22Rv1 (cell line): ENCODE results near the gene MAP6D1.

Source experiments
- H3K27ac ChIP-seq: fragments of 450-650 bp; 2 replicates; pipeline ENCODE4 v1.5.1; 2017
- CTCF ChIP-seq: fragments of 450-650 bp; IDR thresholded peaks from 2 replicates; pipeline ENCODE4 v1.5.1; 2017; ENCODE audit warnings: mild to moderate bottlenecking
- ZFX ChIP-seq: fragments of 450-650 bp; IDR thresholded peaks from 2 replicates; pipeline ENCODE4 v1.6.1; 2017; ENCODE audit warnings: antibody characterized with exemption, borderline replicate concordance

MAP6D1 gene

GRCh38 chr3:183809270-183809669 is 16.1 kb downstream of the MAP6D1 start:
- TF ChIP-seq CTCF (no peak), ZFX (no peak)
- peak overlapping the region; percentile 40; the same call in 1 of the 2 replicates for H3K27ac ChIP-seq

GRCh38 chr3:183808355-183808754 is 17.0 kb downstream of the MAP6D1 start:
- TF ChIP-seq CTCF = no peak
- TF ChIP-seq ZFX = no peak
- H3K27ac ChIP-seq = no peak overlapping the region

GRCh38 chr3:183807881-183808280 is 17.5 kb downstream of the MAP6D1 start:
- no peak overlapping the region for H3K27ac ChIP-seq
- TF ChIP-seq ZFX (no peak), CTCF (no peak)

- no peak overlapping the region for H3K27ac ChIP-seq
- TF ChIP-seq ZFX (no peak), CTCF (no peak)
These were observed 18.1 kb downstream of the MAP6D1 start for GRCh38 chr3:183807209-183807728.

- no peak overlapping the region for H3K27ac ChIP-seq
- TF ChIP-seq CTCF (no peak), ZFX (no peak)
These were observed 22.4 kb downstream of the MAP6D1 start for GRCh38 chr3:183802989-183803388.

- no peak overlapping the region for H3K27ac ChIP-seq
- no peak for TF ChIP-seq CTCF
- no peak for TF ChIP-seq ZFX
These were observed 23.8 kb downstream of the MAP6D1 start for GRCh38 chr3:183801601-183802000.

GRCh38 chr3:183800243-183800863 is 25.0 kb downstream of the MAP6D1 start:
- H3K27ac ChIP-seq = no peak overlapping the region
- TF ChIP-seq CTCF (no peak), ZFX (no peak)
